Stimulated activated naive CD8-positive, alpha-beta T cell treated with anti-CD3 and anti-CD28 coated beads, Interleukin-15, Interleukin-2, amounts not matched to agents 100 ng/mL and 50 ng/mL, for 24 hours (primary cell): ENCODE measurements around the gene CNOT1.
"Not testable (repeated sequence)": the region's sequence is repeated elsewhere in the genome, so short reads cannot be mapped to it uniquely, and the experiment has no call there.

ENCODE experiments used
- H3K27ac Mint-ChIP-seq: one replicate; pipeline ENCODE4 v1.8.0; 2021; ENCODE audit warnings: mild to moderate bottlenecking, mixed read lengths
- H3K27me3 Mint-ChIP-seq: one replicate; pipeline ENCODE4 v1.8.0; 2021; ENCODE audit warnings: mixed read lengths
- H3K36me3 Mint-ChIP-seq: one replicate; pipeline ENCODE4 v1.8.0; 2021; ENCODE audit warnings: low read depth, mixed read lengths
- H3K4me1 Mint-ChIP-seq: one replicate; pipeline ENCODE4 v1.8.0; 2021; ENCODE audit warnings: low read depth, mixed read lengths
- H3K4me3 Mint-ChIP-seq: one replicate; pipeline ENCODE4 v1.8.0; 2021; ENCODE audit warnings: mild to moderate bottlenecking, mixed read lengths
- H3K9me3 Mint-ChIP-seq: one replicate; pipeline ENCODE4 v1.8.0; 2021; ENCODE audit warnings: mixed read lengths

Gene CNOT1

DNA sequence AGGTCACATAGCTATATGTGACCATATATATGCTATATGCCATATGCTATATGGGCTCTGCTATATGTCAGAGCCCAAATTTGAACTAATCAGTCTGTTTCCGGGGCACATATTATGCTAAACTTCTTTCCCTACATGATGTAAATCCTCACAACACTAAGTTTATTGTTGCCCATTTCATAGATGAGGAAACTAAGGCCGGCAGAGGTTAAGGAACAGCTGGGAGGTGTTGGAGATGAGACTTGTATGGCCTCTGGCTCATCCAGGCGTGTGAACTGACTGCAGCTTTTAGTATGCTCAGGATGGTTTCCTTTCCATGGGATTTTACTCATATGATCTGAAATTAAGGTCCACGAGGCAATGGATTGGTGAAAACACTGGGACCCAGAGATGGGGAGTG, 17.5 kb upstream of the CNOT1 start:
- Mint-ChIP-seq H3K4me3 (no peak overlapping the region), H3K36me3 (no peaks in the 10 kb centered on the region), H3K27ac (no peak overlapping the region), H3K4me1 (no peaks in the 10 kb centered on the region), H3K9me3 (no peaks in the 10 kb centered on the region), H3K27me3 (no peaks in the 10 kb centered on the region)

- no peaks in the 10 kb centered on the region for H3K9me3 Mint-ChIP-seq
- H3K27me3 Mint-ChIP-seq = no peaks in the 10 kb centered on the region
- H3K36me3 Mint-ChIP-seq = no peaks in the 10 kb centered on the region
- H3K4me3 Mint-ChIP-seq = no peak overlapping the region
- H3K27ac Mint-ChIP-seq = no peak overlapping the region
- H3K4me1 Mint-ChIP-seq = no peaks in the 10 kb centered on the region
These were observed 15.3 kb upstream of the CNOT1 start for GRCh38 chr16:58644765-58645487.

DNA sequence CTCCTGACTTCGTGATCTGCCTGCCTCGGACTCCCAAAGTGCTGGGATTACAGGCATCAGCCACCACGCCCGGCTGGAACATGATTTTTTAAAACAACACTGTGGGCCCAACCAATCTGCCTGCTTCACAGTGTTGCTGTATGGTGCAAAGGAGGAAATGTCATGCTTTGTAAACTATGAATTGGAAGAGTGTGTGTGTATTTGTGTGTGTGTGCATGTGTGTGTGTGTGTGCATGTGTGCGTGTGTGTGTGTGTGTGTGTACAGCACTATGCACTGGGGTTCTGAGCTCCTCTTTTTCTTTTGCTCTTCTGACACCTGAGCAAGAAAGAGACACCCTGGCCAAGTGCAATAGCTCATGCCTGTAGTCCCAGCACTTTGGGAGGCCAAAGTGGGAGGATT, 14.5 kb upstream of the CNOT1 start:
- no peaks in the 10 kb centered on the region for H3K27me3 Mint-ChIP-seq
- H3K27ac Mint-ChIP-seq = no peak overlapping the region
- no peaks in the 10 kb centered on the region for H3K36me3 Mint-ChIP-seq
- H3K4me1 Mint-ChIP-seq = no peaks in the 10 kb centered on the region
- H3K4me3 Mint-ChIP-seq = no peak overlapping the region
- no peaks in the 10 kb centered on the region for H3K9me3 Mint-ChIP-seq

DNA sequence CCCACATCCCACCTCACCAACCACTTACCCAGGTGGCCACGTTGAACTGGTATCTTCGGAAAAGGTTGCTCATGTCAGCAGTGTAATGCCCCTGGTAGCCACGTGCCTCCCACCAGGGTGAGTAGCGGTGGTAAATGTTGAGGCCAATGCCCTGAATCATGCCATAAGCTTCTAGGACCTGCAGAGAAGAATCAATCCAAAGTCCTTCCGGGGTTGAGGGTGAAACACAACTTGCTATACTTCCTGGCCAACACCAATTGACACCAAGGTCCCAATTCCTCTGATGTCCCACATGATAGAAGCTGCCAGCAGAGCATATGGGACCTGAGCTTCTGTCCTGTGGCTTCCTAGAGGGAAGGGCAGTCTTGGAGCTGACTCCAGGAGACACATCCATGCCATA, 11.3 kb upstream of the CNOT1 start:
- no peaks in the 10 kb centered on the region for H3K36me3 Mint-ChIP-seq
- H3K4me1 Mint-ChIP-seq = no peaks in the 10 kb centered on the region
- no peak overlapping the region for H3K27ac Mint-ChIP-seq
- no peaks in the 10 kb centered on the region for H3K9me3 Mint-ChIP-seq
- H3K27me3 Mint-ChIP-seq = no peaks in the 10 kb centered on the region
- no peak overlapping the region for H3K4me3 Mint-ChIP-seq

DNA sequence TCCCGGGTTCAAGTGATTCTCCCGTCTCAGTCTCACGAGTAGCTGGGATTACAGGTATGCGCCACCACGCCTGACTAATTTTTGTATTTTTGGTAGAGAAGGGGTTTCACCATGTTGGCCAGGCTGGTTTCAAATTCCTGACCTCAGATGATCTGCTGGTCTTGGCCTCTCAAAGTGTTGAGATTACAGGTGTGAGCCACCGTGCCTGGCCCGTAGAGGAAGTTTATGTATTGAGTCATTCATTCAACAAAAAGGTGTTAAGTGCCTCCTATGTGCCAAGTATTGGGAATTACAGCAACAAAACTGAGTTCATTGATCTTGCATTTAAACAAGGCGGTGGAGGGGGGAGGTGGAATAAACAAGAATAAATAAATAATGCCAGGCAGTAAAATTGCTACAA, 10.2 kb upstream of the CNOT1 start:
- Mint-ChIP-seq H3K9me3 (no peaks in the 10 kb centered on the region), H3K36me3 (no peaks in the 10 kb centered on the region), H3K4me1 (no peaks in the 10 kb centered on the region), H3K27ac (no peak overlapping the region), H3K27me3 (no peaks in the 10 kb centered on the region), H3K4me3 (no peak overlapping the region)

DNA sequence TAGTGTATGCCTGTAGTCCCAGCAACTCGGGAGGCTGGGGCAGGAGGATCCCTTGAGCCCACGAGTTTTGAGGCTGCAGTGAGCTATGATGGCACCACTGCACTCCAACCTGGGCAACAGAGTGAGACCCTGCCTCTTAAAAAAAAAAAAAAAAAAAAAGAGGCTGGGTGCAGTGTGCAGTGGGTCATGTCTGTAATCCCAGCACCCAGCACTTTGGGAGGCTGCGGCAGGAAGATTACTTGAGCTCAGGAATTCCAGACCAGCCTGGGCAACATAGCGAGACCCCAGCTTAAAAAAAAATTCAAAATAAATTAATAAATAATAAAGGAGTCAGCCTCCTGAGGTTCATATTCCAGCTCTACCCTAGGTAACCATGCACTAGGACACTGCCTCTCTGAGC, 9.6 kb upstream of the CNOT1 start:
- H3K27ac Mint-ChIP-seq = no peak overlapping the region
- no peak overlapping the region for H3K4me3 Mint-ChIP-seq
- H3K4me1 Mint-ChIP-seq = no peaks in the 10 kb centered on the region
- H3K36me3 Mint-ChIP-seq = no peaks in the 10 kb centered on the region
- no peaks in the 10 kb centered on the region for H3K9me3 Mint-ChIP-seq
- H3K27me3 Mint-ChIP-seq = no peaks in the 10 kb centered on the region

DNA sequence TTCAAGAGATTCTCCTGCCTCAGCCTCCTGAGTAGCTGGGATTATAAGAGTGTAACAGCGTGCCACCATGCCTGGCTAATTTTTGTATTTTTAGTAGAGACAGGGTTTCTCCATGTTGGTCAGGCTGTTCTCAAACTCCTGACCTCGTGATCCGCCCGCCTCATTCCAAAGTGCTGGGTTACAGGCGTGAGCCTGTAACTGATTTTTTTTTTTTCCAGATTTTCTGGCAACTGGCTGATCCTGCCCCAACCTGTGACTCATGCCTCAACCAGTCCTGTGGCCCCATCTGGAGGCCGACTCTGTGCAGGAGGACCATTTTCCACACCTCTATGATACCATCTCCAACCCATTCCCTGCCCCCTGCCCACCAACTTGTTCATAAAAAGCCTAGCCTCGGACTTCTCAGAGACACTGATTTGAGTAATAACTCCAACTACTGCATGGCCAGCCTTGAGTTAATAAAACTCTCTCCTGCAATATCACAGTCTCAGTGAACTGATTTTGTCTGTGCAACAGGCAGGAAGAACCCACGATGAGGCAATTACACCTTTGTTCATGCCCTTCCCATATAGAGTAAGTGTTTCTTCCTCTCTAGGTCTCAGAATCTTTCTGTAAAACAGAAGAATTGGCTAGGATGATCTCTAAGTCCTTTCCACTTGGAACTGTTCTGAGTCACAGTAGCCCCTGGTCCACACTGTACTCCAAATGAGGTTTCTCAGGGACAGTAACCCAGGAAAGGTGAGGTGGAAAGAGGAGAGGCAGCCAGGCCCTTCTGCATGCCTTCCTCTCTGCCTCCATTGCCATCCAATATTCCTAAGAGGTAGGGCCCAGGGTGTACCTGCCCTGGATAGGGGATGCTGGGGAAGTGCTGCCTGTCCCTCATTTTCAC, 8.8 kb upstream of the CNOT1 start:
- H3K9me3 Mint-ChIP-seq = no peaks in the 10 kb centered on the region
- no peak overlapping the region for H3K27ac Mint-ChIP-seq
- H3K27me3 Mint-ChIP-seq = no peaks in the 10 kb centered on the region
- no peak overlapping the region for H3K4me3 Mint-ChIP-seq
- no peaks in the 10 kb centered on the region for H3K4me1 Mint-ChIP-seq
- H3K36me3 Mint-ChIP-seq = no peaks in the 10 kb centered on the region

GRCh38 chr16:58637021-58637420, 7.4 kb upstream of the CNOT1 start:
- H3K36me3 Mint-ChIP-seq, H3K4me1 Mint-ChIP-seq: not testable (repeated sequence)

GRCh38 chr16:58636466-58636865, 6.8 kb upstream of the CNOT1 start:
- H3K27ac Mint-ChIP-seq = no peak overlapping the region
- peaks cover 2% of the 10 kb centered on the region for H3K4me1 Mint-ChIP-seq
- no peak overlapping the region for H3K4me3 Mint-ChIP-seq
- H3K36me3 Mint-ChIP-seq = no peaks in the 10 kb centered on the region
- H3K27me3 Mint-ChIP-seq = no peaks in the 10 kb centered on the region
- no peaks in the 10 kb centered on the region for H3K9me3 Mint-ChIP-seq

More at GRCh38 chr16:58637021-58637420, 7.4 kb upstream of the CNOT1 start:
- H3K9me3 Mint-ChIP-seq, H3K4me3 Mint-ChIP-seq, H3K27ac Mint-ChIP-seq, H3K27me3 Mint-ChIP-seq: not testable (repeated sequence)

- H3K36me3 Mint-ChIP-seq = no peaks in the 10 kb centered on the region
- peaks cover 6% of the 10 kb centered on the region for H3K4me1 Mint-ChIP-seq
- H3K9me3 Mint-ChIP-seq = no peaks in the 10 kb centered on the region
- H3K27me3 Mint-ChIP-seq = no peaks in the 10 kb centered on the region
- no peak overlapping the region for H3K4me3 Mint-ChIP-seq
- H3K27ac Mint-ChIP-seq = no peak overlapping the region
These were observed 5.9 kb upstream of the CNOT1 start for GRCh38 chr16:58635502-58635901.

- no peaks in the 10 kb centered on the region for H3K9me3 Mint-ChIP-seq
- peaks cover 5% of the 10 kb centered on the region for H3K36me3 Mint-ChIP-seq
- peaks cover 15% of the 10 kb centered on the region for H3K4me1 Mint-ChIP-seq
- no peaks in the 10 kb centered on the region for H3K27me3 Mint-ChIP-seq
- H3K4me3 Mint-ChIP-seq = no peak overlapping the region
- no peak overlapping the region for H3K27ac Mint-ChIP-seq
These were observed 4.7 kb upstream of the CNOT1 start for GRCh38 chr16:58634265-58634802.

- H3K9me3 Mint-ChIP-seq = no peaks in the 10 kb centered on the region
- peaks cover 30% of the 10 kb centered on the region for H3K36me3 Mint-ChIP-seq
- peaks cover 41% of the 10 kb centered on the region for H3K4me1 Mint-ChIP-seq
- H3K27me3 Mint-ChIP-seq = no peaks in the 10 kb centered on the region
- H3K4me3 Mint-ChIP-seq = peak overlapping the region; percentile 99
- peak overlapping the region; percentile 99 for H3K27ac Mint-ChIP-seq
These were observed 537 bp downstream of the CNOT1 start for GRCh38 chr16:58628845-58629732.

DNA sequence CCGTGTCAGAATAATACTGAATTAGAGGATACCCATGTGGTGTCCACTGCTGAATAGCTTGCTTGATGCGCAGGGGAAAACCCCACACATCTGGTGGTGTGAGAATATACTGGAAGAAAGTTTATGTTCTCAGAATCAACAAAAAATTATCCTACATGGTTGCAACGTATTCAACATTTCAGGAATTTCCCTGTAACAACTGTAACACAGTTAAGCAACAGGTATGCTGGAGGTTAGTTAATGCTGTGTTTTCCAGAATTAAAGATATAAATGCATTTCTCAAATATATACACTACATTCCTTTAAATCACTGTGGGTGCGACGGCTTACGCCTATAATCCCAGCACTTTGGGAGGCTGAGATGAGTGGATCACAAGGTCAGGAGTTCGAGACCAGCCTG, 5.4 kb downstream of the CNOT1 start:
- H3K27me3 Mint-ChIP-seq = no peaks in the 10 kb centered on the region
- no peak overlapping the region for H3K27ac Mint-ChIP-seq
- peaks cover 36% of the 10 kb centered on the region for H3K4me1 Mint-ChIP-seq
- H3K4me3 Mint-ChIP-seq = no peak overlapping the region
- H3K36me3 Mint-ChIP-seq = peaks cover 55% of the 10 kb centered on the region
- no peaks in the 10 kb centered on the region for H3K9me3 Mint-ChIP-seq

- Mint-ChIP-seq H3K36me3 (peaks cover 62% of the 10 kb centered on the region), H3K9me3 (no peaks in the 10 kb centered on the region), H3K4me1 (peaks cover 32% of the 10 kb centered on the region), H3K4me3 (no peak overlapping the region), H3K27ac (no peak overlapping the region), H3K27me3 (no peaks in the 10 kb centered on the region)
These were observed 9.2 kb downstream of the CNOT1 start for GRCh38 chr16:58620396-58620795.
